Keratinocyte (primary cell): ENCODE measurements around the gene KRT82. TPM values are rescaled to one million over a fixed set of nuclear protein-coding genes. Genes with fewer than 3 reads are reported as not detected.

Experiments
- DNase-seq: peaks from one replicate; pipeline ENCODE4 v3.0.0-alpha.2; 2011; ENCODE audit warnings: low read depth, missing footprints, low spot score
- FAIRE-seq: peaks from 2 replicates; lab custom pipeline; 2011; peaks lifted over from hg19 to GRCh38; lab: Jason Lieb, UNC
- H2AFZ ChIP-seq: 2 replicates; pipeline ENCODE4 v1.6.0; 2012; ENCODE audit warnings: low read length, control low read depth, inconsistent platforms; ENCODE audit not compliant: control insufficient read depth
- H3K27ac ChIP-seq: 2 replicates; pipeline ENCODE4 v1.5.1; 2011; ENCODE audit warnings: low read length; ENCODE audit not compliant: control insufficient read depth, insufficient read depth
- H3K27me3 ChIP-seq: 3 replicates; pipeline ENCODE4 v1.6.0; 2011; ENCODE audit warnings: low read length; ENCODE audit not compliant: control insufficient read depth, insufficient read depth; ENCODE audit errors: extremely low read depth
- H3K36me3 ChIP-seq, 2 experiments: 2 replicates in 1 of 2; 3 replicates in 1 of 2; pipeline ENCODE4 v1.5.1; 2011; ENCODE audit warnings: low read length in 2 of 2, mild to moderate bottlenecking in 1 of 2; ENCODE audit not compliant: control insufficient read depth in 2 of 2, insufficient read depth in 2 of 2; ENCODE audit errors: extremely low read depth in 1 of 2
- H3K4me1 ChIP-seq: 3 replicates; pipeline ENCODE4 v1.5.1; 2011; ENCODE audit warnings: low read length; ENCODE audit not compliant: control insufficient read depth, insufficient read depth; ENCODE audit errors: extremely low read depth
- H3K4me2 ChIP-seq: 3 replicates; pipeline ENCODE4 v1.6.0; 2011; ENCODE audit warnings: low read depth, low read length; ENCODE audit not compliant: control insufficient read depth, insufficient read depth; ENCODE audit errors: extremely low read depth
- H3K4me3 ChIP-seq, 3 experiments: fragments of 200-600 bp in 1 of 3; sonication (generic) in 1 of 3; 2 replicates in 2 of 3; 3 replicates in 1 of 3; pipeline ENCODE4 v1.5.1; 2011 to 2016; ENCODE audit warnings: low read length in 3 of 3, mild to moderate bottlenecking in 3 of 3, control low read depth in 2 of 3, inconsistent platforms in 1 of 3, low read depth in 1 of 3, mixed read lengths in 1 of 3, mixed run types in 1 of 3, moderate library complexity in 1 of 3; ENCODE audit not compliant: control insufficient read depth in 2 of 3, insufficient read depth in 2 of 3; ENCODE audit errors: extremely low read depth in 1 of 3
- H3K79me2 ChIP-seq: 2 replicates; pipeline ENCODE4 v1.6.0; 2012; ENCODE audit warnings: low read length; ENCODE audit not compliant: control insufficient read depth, insufficient read depth
- H3K9ac ChIP-seq: 3 replicates; pipeline ENCODE4 v1.6.0; 2011; ENCODE audit warnings: low read length; ENCODE audit not compliant: control insufficient read depth, insufficient read depth; ENCODE audit errors: extremely low read depth
- H3K9me1 ChIP-seq: 3 replicates; pipeline ENCODE4 v1.6.0; 2011; ENCODE audit warnings: low read length; ENCODE audit not compliant: control insufficient read depth, insufficient read depth; ENCODE audit errors: extremely low read depth
- H3K9me3 ChIP-seq: 2 replicates; pipeline ENCODE4 v1.5.1; 2012; ENCODE audit warnings: low read depth, low read length; ENCODE audit not compliant: control insufficient read depth
- H4K20me1 ChIP-seq: 3 replicates; pipeline ENCODE4 v1.6.0; 2011; ENCODE audit warnings: low read length; ENCODE audit not compliant: control insufficient read depth, insufficient read depth; ENCODE audit errors: extremely low read depth
- EZH2 ChIP-seq: IDR thresholded peaks from one replicate; pipeline ENCODE4 v1.6.1; 2012; ENCODE audit warnings: inconsistent platforms, mild to moderate bottlenecking, low read length, moderate library complexity
- dilution Hi-C: fragments of 300-500 bp; cut with MboI; formaldehyde crosslinking; loops from one replicate; pipeline ENCODE4 v1.7.0; 2020; ENCODE audit warnings: low sequenced_read_pairs; ENCODE audit not compliant: extremely low pct_ligation_motif_present
- polyA plus RNA-seq, 5 experiments: library from polyadenylated mRNA; depleted of rRNA in 3 of 5; stranded (reverse) in 3 of 5; stranded (forward) in 1 of 5; unstranded in 1 of 5; fragments of >200 nt; gene quantifications; 1 replicate in 1 of 5; 2 replicates in 3 of 5; 3 replicates in 1 of 5; pipeline versions ENCODE4 v1.2.1 to v1.2.3, GENCODE V29; 2011 to 2012; ENCODE audit warnings: missing spikeins in 2 of 5, low read depth in 1 of 5, low replicate concordance in 1 of 5
- TF ChIP-seq, protein P1 (sequence below), 3 experiments: IDR thresholded peaks in 1 of 3; conservative IDR thresholded peaks in 1 of 3; optimal IDR thresholded peaks in 1 of 3; 2 replicates in 2 of 3; 3 replicates in 1 of 3; pipeline versions ENCODE3 to v1.5.1; 2011; ENCODE audit warnings: low read length in 3 of 3, mild to moderate bottlenecking in 3 of 3, moderate library complexity in 2 of 3, control low read depth in 1 of 3, inconsistent platforms in 1 of 3; ENCODE audit not compliant: insufficient read depth in 2 of 3; ENCODE audit errors: extremely low read depth in 1 of 3

Gene KRT82
- polyA plus RNA-seq, 1 donor (not counting 4 experiments of a cell fraction or from before 2014, with no cell fraction given): not detected

DNA sequence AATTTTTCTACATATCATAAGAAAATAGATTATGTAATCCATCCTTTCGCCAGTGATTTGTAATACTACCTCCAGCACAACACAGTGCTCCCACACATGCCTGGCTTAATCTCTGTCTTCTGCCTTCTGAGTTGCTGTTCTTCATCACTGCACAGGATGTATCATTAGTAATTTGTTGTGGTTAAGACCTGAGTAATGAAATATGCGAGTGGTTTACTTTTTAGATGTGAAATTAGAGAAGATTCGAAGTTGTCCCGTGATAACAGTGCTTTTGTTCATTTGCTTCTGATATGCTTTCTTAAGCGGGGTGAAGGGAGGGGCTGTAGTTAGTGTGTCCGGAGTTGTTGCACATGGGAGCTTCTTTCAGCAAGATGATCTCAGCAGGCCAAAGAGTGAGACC is 56.9 kb downstream of the KRT82 start:
- dilution Hi-C loops: no loop called here
- peak; percentile 36 for FAIRE-seq

DNA sequence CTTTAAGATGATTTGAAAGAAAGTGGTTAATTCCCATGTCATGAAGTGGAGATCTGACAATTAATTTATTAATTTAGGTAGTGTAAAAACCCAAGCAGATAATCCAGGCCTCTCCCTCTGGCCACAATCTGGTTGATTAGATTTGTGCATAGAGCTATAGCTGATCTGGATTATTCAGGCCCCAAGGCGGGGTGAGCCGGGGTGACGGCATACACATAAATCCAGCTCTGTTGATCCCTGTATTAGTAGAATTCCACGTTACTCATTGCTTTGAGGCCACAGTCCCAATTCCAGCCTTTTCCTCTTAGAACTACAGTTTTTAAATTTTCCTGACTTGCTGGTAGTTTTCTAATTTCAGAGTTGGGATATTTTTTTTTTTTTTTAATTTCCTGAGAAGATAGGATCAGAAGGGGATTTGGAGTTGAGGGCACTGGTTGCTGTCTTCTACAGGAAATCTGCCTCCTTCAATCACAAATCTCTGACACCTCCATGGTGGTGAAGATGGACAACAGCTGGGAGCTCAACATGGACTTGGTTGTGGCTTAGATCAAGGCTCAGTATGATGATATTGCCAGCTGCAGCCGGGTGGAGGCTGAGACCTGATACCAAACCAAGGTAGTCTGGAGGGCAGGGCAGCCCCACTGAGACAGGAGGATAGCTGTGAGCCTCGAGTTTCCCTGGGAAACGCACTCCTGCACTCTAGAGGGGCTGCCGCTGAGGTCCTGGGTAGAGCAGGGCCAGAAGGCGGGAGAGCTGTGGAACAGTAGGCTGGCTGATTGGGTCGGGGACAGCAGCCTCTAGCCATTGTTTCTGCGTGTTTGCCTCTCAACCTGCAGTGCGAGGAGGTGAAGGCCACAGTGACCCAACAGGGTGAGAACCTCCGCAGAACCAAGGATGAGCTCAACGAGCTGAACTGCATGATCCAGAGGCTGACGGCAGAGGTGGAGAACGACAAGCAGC is 58.3 kb downstream of the KRT82 start:
- no peak overlapping the region for H3K4me2 ChIP-seq
- no peak for FAIRE-seq
- H3K4me3 ChIP-seq: no peak overlapping the region
- H3K9me1 ChIP-seq: no peaks in the 10 kb centered on the region
- H3K9ac ChIP-seq: no peak overlapping the region
- no peak overlapping the region for H2AFZ ChIP-seq
- peaks cover 25% of the 10 kb centered on the region for H3K4me1 ChIP-seq
- H3K79me2 ChIP-seq: no peaks in the 10 kb centered on the region
- H3K9me3 ChIP-seq: no peaks in the 10 kb centered on the region
- H3K36me3 ChIP-seq: no peaks in the 10 kb centered on the region
- no peak overlapping the region for H3K27ac ChIP-seq
- dilution Hi-C loops: no loop called here
- no peak for DNase-seq
- H4K20me1 ChIP-seq: no peaks in the 10 kb centered on the region
- no peaks in the 10 kb centered on the region for H3K27me3 ChIP-seq
- TF ChIP-seq, protein P1, sequence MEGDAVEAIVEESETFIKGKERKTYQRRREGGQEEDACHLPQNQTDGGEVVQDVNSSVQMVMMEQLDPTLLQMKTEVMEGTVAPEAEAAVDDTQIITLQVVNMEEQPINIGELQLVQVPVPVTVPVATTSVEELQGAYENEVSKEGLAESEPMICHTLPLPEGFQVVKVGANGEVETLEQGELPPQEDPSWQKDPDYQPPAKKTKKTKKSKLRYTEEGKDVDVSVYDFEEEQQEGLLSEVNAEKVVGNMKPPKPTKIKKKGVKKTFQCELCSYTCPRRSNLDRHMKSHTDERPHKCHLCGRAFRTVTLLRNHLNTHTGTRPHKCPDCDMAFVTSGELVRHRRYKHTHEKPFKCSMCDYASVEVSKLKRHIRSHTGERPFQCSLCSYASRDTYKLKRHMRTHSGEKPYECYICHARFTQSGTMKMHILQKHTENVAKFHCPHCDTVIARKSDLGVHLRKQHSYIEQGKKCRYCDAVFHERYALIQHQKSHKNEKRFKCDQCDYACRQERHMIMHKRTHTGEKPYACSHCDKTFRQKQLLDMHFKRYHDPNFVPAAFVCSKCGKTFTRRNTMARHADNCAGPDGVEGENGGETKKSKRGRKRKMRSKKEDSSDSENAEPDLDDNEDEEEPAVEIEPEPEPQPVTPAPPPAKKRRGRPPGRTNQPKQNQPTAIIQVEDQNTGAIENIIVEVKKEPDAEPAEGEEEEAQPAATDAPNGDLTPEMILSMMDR (optimal IDR thresholded peaks at IDR 0.05 in 1 of 3, IDR thresholded peaks at IDR 0.05 in 1 of 3, conservative IDR thresholded peaks at IDR 0.05 in 1 of 3; ENCODE audit: extremely low read depth in 1 of 3, insufficient read depth in 2 of 3, low read length in 3 of 3): no peak
- TF ChIP-seq EZH2: no peak

More for the DNA sequence above, 56.9 kb downstream of the KRT82 start:
- H2AFZ ChIP-seq: no peak overlapping the region
- no peaks in the 10 kb centered on the region for H3K9me1 ChIP-seq
- H3K4me2 ChIP-seq: peak overlapping the region; percentile 25
- TF ChIP-seq EZH2: no peak
- TF ChIP-seq, protein P1 (optimal IDR thresholded peaks at IDR 0.05 in 1 of 3, IDR thresholded peaks at IDR 0.05 in 1 of 3, conservative IDR thresholded peaks at IDR 0.05 in 1 of 3; ENCODE audit: extremely low read depth in 1 of 3, insufficient read depth in 2 of 3, low read length in 3 of 3): no peak
- no peak overlapping the region for H3K4me3 ChIP-seq
- peaks cover 25% of the 10 kb centered on the region for H3K4me1 ChIP-seq
- no peaks in the 10 kb centered on the region for H3K79me2 ChIP-seq
- no peaks in the 10 kb centered on the region for H3K36me3 ChIP-seq
- H3K9ac ChIP-seq: no peak overlapping the region
- no peaks in the 10 kb centered on the region for H3K27me3 ChIP-seq
- H3K9me3 ChIP-seq: no peaks in the 10 kb centered on the region
- H4K20me1 ChIP-seq: no peaks in the 10 kb centered on the region
- no peak overlapping the region for H3K27ac ChIP-seq
- DNase-seq: peak; percentile 13
